T-cell (primary cell): ENCODE data around the gene RHOBTB1. TPM values are rescaled to one million over a fixed set of nuclear protein-coding genes. Genes with fewer than 3 reads are reported as not detected.

Experiments
- ATAC-seq, 4 experiments: fragments of 200-7000 bp in 3 of 4; fragments of 150-1000 bp in 1 of 4; cut with Tn5 transposase; replicated peaks in 1 of 4; 1 replicate in 3 of 4; 2 replicates in 1 of 4; pipeline ENCODE4 v1.10.0; 2021; ENCODE audit warnings: moderate library complexity in 3 of 4, mild to moderate bottlenecking in 2 of 4, moderate number of reproducible peaks in 1 of 4
- CTCF ChIA-PET, 2 donors: fragments of 300-600 bp; sonication (Branson Sonifier 250); formaldehyde crosslinking; loops; one replicate each; lab custom pipeline; 2022; ENCODE audit warnings: antibody characterized with exemption in 2 of 2; lab: Charles Lee
- POLR2A ChIA-PET, 2 donors: fragments of 300-600 bp; sonication (Branson Sonifier 250); formaldehyde crosslinking; loops; one replicate each; lab custom pipeline; 2022; ENCODE audit warnings: antibody characterized with exemption in 2 of 2; lab: Charles Lee
- DNase-seq, 35 experiments: peaks; one replicate each; pipeline versions ENCODE4 v3.0.0 to v3.0.0-alpha.2; 2013 to 2023
- H3K27ac ChIP-seq: one replicate; pipeline ENCODE4 v1.5.1; 2013; ENCODE audit warnings: low read length
- H3K27me3 ChIP-seq, 2 experiments: replicated peaks in 1 of 2; 1 replicate in 1 of 2; 2 replicates in 1 of 2; pipeline versions ENCODE4 v1.6.1 to v1.7.0; 2013; ENCODE audit warnings: low read length in 1 of 2, mixed read lengths in 1 of 2; ENCODE audit not compliant: control insufficient read depth in 2 of 2, insufficient read depth in 2 of 2; ENCODE audit errors: extremely low read depth in 1 of 2
- H3K36me3 ChIP-seq, 2 donors: 1 replicate in 1 of 2; 2 replicates in 1 of 2; pipeline versions ENCODE4 v1.6.1 to v1.7.0; 2013; ENCODE audit warnings: low read length in 1 of 2; ENCODE audit not compliant: control insufficient read depth in 2 of 2, insufficient read depth in 1 of 2; ENCODE audit errors: extremely low read depth in 1 of 2
- H3K4me1 ChIP-seq, 2 experiments: 1 replicate in 1 of 2; 2 replicates in 1 of 2; pipeline versions ENCODE4 v1.6.1 to v1.7.0; 2013; ENCODE audit warnings: low read length in 2 of 2, mixed read lengths in 1 of 2; ENCODE audit not compliant: insufficient read depth in 2 of 2, control insufficient read depth in 1 of 2; ENCODE audit errors: extremely low read depth in 1 of 2
- H3K4me3 ChIP-seq, 2 donors: 1 replicate in 1 of 2; 2 replicates in 1 of 2; pipeline versions ENCODE4 v1.5.1 to v1.7.0; 2013; ENCODE audit warnings: mild to moderate bottlenecking in 2 of 2, low read length in 1 of 2, moderate library complexity in 1 of 2; ENCODE audit not compliant: control insufficient read depth in 1 of 2; ENCODE audit errors: extremely low read depth in 1 of 2
- H3K9me3 ChIP-seq: 2 replicates; pipeline ENCODE4 v1.7.0; 2013
- H3K27ac Mint-ChIP-seq, 2 donors: one replicate each; pipeline ENCODE4 v1.8.0; 2020 to 2021; ENCODE audit warnings: mild to moderate bottlenecking in 2 of 2, mixed read lengths in 2 of 2
- H3K27me3 Mint-ChIP-seq, 2 donors: one replicate each; pipeline ENCODE4 v1.8.0; 2021 to 2022; ENCODE audit warnings: mixed read lengths in 2 of 2
- H3K36me3 Mint-ChIP-seq: one replicate; pipeline ENCODE4 v1.8.0; 2021; ENCODE audit warnings: mixed read lengths
- H3K4me1 Mint-ChIP-seq, 3 donors: one replicate each; pipeline ENCODE4 v1.8.0; 2020 to 2022; ENCODE audit warnings: mixed read lengths in 3 of 3, mild to moderate bottlenecking in 1 of 3
- H3K4me3 Mint-ChIP-seq, 3 donors: one replicate each; pipeline ENCODE4 v1.8.0; 2020 to 2022; ENCODE audit warnings: mild to moderate bottlenecking in 3 of 3, mixed read lengths in 3 of 3, moderate library complexity in 3 of 3
- H3K9me3 Mint-ChIP-seq, 3 donors: one replicate each; pipeline ENCODE4 v1.8.0; 2020 to 2022; ENCODE audit warnings: mixed read lengths in 3 of 3
- WGBS: methylation state at CpG from one replicate; pipeline ENCODE4 v1.1.5; 2013; ENCODE audit warnings: missing lambda C conversion rate; ENCODE audit not compliant: insufficient coverage; 5-methylcytosine and 5-hydroxymethylcytosine counted together
- total RNA-seq, 35 experiments: library from RNA in 6 of 35; stranded (reverse) in 6 of 35; fragments of 120-200 nt in 1 of 35; gene quantifications; one replicate each; pipeline versions ENCODE4 v1.2.1 to v1.2.4 and lab custom pipeline; 2013 to 2026

The RHOBTB1 gene
- total RNA-seq, 5 donors from 2014 or later (not counting 1 experiment from before 2014, with no cell fraction given): 0.09 to 0.75 (median 0.34) TPM; not detected in 1

DNA sequence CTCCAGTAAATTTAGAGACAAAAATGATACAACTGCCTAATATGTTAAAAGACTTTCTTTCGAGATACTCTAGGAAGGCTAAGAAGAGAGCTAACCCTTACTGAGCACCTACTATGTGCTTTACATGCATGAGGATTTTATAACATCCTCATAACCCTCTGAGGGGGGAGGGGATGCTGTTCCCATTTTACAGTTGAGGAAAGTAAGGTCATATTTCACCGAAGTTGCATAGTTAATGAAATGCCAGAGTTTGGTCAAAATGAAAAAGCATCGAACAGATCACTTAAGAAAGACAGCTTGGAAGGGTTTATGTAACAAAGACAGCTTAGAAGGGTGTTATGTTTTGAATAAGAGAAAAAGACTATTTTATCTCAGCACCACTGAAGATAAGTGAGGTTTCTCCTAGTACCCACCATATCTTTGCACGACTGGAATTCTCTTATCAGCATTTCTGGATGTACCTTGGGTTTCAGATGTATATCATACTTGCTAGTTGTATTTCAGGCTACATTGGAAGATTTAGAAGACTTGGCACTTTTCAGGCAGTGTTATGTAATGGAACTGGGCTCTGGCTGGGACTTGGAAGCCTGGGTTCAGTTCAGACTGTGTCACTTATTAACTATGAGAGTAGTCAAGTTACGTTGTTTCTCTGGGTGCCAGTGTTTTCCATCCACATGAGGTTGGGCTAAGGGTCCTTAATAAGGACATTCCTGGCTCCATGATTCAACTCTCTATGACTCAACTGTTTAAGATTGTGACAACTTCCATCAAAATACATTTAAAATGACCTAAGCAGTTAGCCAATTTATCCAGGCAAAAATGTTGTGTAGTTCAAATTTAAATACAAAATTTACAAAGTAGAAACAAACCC lies 6.0 kb downstream of the RHOBTB1 start:
- H3K27ac Mint-ChIP-seq: no peak overlapping the region
- no peak for ATAC-seq

DNA sequence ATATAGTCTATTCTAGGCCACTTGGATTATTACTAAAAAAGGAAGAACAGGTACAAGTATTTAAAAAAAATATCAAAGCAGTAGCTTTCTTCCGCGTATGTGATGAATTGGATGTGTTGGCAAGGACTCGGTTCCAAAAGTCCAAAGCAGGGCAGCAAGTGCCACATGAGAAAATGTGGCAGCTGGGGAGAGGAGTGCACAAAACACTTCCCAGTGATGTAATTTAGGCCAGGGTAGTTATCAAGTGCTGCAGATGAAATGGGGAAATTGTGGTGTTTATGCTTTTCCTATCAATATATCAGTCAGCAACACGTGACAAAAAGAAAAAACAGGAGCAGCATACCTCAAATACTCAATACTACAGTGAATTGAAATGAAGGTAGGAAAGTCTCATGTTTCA lies 7.0 kb downstream of the RHOBTB1 start:
- ChIA-PET CTCF (no interaction called here), POLR2A (no interaction called here)
- H3K4me3 ChIP-seq: no peak overlapping the region
- no peak overlapping the region for H3K27ac Mint-ChIP-seq
- 100% methylated on average over 1 of the region's 4 CpGs for WGBS
- no peak overlapping the region for H3K27ac ChIP-seq
- no peak overlapping the region for H3K4me3 Mint-ChIP-seq
- H3K36me3 Mint-ChIP-seq: no peaks in the 10 kb centered on the region
- no peaks in the 10 kb centered on the region for H3K4me1 Mint-ChIP-seq
- H3K27me3 ChIP-seq: no peaks in the 10 kb centered on the region
- no peaks in the 10 kb centered on the region for H3K9me3 ChIP-seq
- peaks cover 18 to 29% of the 10 kb centered on the region in 2 donors for H3K27me3 Mint-ChIP-seq
- no peaks in the 10 kb centered on the region for H3K9me3 Mint-ChIP-seq
- ATAC-seq: no peak
- no peaks in the 10 kb centered on the region for H3K36me3 ChIP-seq
- DNase-seq: no peak
- no peaks in the 10 kb centered on the region for H3K4me1 ChIP-seq

More for the DNA sequence above, 6.0 kb downstream of the RHOBTB1 start:
- Mint-ChIP-seq H3K27me3 (peaks cover 21 to 31% of the 10 kb centered on the region in 2 donors), H3K4me1 (peaks cover 4 to 5% (median 4%) of the 10 kb centered on the region in 3 donors), H3K36me3 (no peaks in the 10 kb centered on the region), H3K9me3 (no peaks in the 10 kb centered on the region), H3K4me3 (no peak overlapping the region)
- 33% methylated on average over 1 of the region's 5 CpGs for WGBS
- Histone ChIP-seq H3K27ac (no peak overlapping the region), H3K9me3 (no peaks in the 10 kb centered on the region), H3K4me3 (no peak overlapping the region), H3K36me3 (no peaks in the 10 kb centered on the region), H3K4me1 (peaks cover 1 to 3% of the 10 kb centered on the region in 2 experiments), H3K27me3 (peaks cover 0 to 4% of the 10 kb centered on the region in 2 experiments)
- ChIA-PET CTCF (no interaction called here), POLR2A (no interaction called here)
- DNase-seq: no peak

DNA sequence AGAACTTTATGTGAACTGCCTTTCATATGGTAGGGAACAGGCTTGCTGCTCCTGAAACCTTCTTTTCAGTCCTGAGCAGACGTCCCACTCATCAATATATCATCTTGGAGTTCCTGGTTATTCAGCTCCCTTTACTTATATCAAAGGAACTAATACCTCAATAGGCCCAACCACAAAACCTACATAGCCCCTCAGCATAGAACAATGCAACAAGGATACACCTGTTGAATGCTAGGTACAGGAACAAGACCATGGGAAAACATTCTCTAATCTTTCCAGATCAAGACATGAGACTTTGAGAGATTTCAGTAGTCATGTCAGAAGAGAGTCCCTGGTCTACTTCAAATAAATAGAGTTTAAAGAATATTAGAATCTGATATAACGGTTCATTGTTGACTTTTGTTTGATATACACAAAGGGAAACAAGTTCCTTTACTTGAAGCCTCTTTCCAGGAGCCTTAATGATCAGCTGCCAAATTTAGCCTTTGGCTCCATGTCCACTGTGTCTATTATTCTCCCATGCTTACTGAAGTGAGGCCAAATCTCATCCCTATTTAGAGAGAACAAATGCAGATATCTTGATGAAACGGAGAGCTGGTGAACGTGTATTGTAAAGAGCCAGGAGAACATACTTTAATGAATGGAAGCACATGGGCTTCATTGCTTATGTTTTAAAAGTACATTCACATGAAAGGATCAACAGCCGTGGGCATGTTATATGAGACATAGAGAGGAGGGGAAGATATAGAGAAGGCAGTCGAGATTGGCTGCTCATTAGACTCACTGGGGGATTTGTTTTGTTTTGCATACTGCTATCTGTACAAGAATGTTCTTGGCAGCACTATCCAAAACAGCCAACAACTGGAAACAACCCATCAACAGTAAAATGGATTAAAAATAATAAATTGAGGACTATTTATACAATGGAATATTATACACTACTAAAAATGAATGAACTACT lies 9.5 kb downstream of the RHOBTB1 start:
- peaks cover 4 to 18% of the 10 kb centered on the region in 2 donors for H3K27me3 Mint-ChIP-seq

DNA sequence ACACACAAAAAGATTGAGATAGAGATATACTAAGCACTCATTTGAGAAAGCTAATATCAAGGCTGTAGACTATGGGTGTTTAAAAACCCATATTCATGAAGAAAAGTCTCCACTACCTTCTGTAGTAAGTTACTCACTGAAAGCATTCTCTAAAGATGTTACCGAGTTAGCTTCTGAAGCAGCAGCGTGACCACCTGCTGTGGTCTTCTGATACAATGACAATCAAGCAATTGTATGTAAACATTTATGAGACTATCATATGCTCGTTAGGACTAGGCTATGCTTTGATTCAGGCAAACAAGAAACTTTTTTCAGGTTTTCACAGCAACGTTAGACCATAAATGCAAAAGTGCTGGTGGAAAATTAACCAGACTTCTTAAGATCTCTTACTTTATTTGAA lies 11.2 kb downstream of the RHOBTB1 start:
- CTCF ChIA-PET: no interaction called here
- H3K27ac ChIP-seq: no peak overlapping the region
- H3K9me3 Mint-ChIP-seq: peaks cover 0 to 8% (median 4%) of the 10 kb centered on the region in 3 donors
- H3K27ac Mint-ChIP-seq: no peak overlapping the region
- no peaks in the 10 kb centered on the region for H3K36me3 ChIP-seq
- no peaks in the 10 kb centered on the region for H3K36me3 Mint-ChIP-seq
- H3K27me3 Mint-ChIP-seq: peaks cover 0 to 8% of the 10 kb centered on the region in 2 donors
- no CpG with 5 or more reads among the region's 4 CpGs for WGBS
- ATAC-seq: no peak
- H3K4me1 Mint-ChIP-seq: no peaks in the 10 kb centered on the region
- H3K4me3 Mint-ChIP-seq: no peak overlapping the region
- POLR2A ChIA-PET: no interaction called here
- H3K4me3 ChIP-seq: no peak overlapping the region
- H3K4me1 ChIP-seq: no peaks in the 10 kb centered on the region
- DNase-seq: no peak
- no peaks in the 10 kb centered on the region for H3K27me3 ChIP-seq
- H3K9me3 ChIP-seq: no peaks in the 10 kb centered on the region

More for the DNA sequence above, 9.5 kb downstream of the RHOBTB1 start:
- Mint-ChIP-seq H3K4me1 (no peaks in the 10 kb centered on the region), H3K4me3 (no peak overlapping the region), H3K27ac (no peak overlapping the region), H3K9me3 (no peaks in the 10 kb centered on the region), H3K36me3 (no peaks in the 10 kb centered on the region)
- ATAC-seq: no peak
- no peaks in the 10 kb centered on the region for H3K4me1 ChIP-seq
- no peaks in the 10 kb centered on the region for H3K36me3 ChIP-seq
- 56% methylated on average over 2 of the region's 6 CpGs for WGBS
- H3K27ac ChIP-seq: no peak overlapping the region
- H3K4me3 ChIP-seq: no peak overlapping the region
- ChIA-PET CTCF (no interaction called here), POLR2A (no interaction called here)
- no peaks in the 10 kb centered on the region for H3K27me3 ChIP-seq
- no peak for DNase-seq
- H3K9me3 ChIP-seq: no peaks in the 10 kb centered on the region

DNA sequence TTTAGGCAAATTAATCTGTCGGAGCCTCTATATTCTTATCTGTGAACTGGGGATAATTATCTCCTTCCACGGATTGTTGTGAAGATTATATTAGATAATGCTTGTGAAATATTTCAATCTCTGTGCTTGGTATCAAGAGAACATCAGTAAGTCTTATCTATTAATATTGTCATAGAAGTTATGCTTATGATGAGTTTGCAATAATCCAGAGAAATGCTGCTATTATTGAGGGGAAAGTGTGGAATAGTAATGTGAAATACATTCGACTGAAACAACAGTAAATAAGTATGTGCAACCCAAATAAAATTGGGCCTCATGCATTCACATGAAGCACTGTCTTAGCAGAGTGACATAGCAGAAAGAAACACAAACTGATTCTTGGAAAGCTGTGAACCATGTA lies 13.7 kb downstream of the RHOBTB1 start:
- no peak overlapping the region for H3K27ac Mint-ChIP-seq
- CTCF ChIA-PET: interaction anchor here in 1 of 2 donors (0.6 kb wide), 1 partner anchor 419 kb away, joined by 3 read pairs; no protein-coding TSS in a partner anchor
- H3K9me3 ChIP-seq: no peaks in the 10 kb centered on the region
- ATAC-seq (no peak), DNase-seq (no peak)
- H3K9me3 Mint-ChIP-seq: peaks cover 0 to 8% (median 4%) of the 10 kb centered on the region in 3 donors
- POLR2A ChIA-PET: no interaction called here
- peaks cover 0 to 4% of the 10 kb centered on the region in 2 experiments for H3K27me3 ChIP-seq
- H3K4me1 Mint-ChIP-seq: no peaks in the 10 kb centered on the region
- peaks cover 0 to 3% of the 10 kb centered on the region in 2 donors for H3K27me3 Mint-ChIP-seq
- no peak overlapping the region for H3K4me3 Mint-ChIP-seq
- no peaks in the 10 kb centered on the region for H3K4me1 ChIP-seq
- no peaks in the 10 kb centered on the region for H3K36me3 ChIP-seq
- WGBS: 83% methylated on average over 1 of the region's 3 CpGs
- no peak overlapping the region for H3K27ac ChIP-seq
- no peak overlapping the region for H3K4me3 ChIP-seq
- H3K36me3 Mint-ChIP-seq: no peaks in the 10 kb centered on the region

DNA sequence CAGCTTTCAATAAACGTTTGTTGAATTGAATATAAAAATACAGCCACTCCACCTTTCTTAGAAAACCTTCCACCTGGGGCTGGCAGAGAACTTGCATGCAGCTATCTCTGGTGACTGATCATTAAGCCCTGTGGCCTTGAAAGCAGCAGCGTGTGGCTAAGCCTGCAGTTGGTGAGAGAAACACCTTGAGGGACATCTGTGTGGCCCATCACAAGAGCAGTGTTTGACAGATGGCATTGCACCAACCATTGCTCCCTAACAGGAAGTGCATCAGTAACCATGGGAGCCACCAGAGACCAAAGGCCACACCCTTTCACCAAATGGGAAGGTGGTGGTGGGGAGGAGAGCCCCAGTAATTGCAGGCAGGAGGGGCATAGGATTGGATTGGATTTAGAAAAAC lies 22.4 kb downstream of the RHOBTB1 start:
- Mint-ChIP-seq H3K36me3 (no peaks in the 10 kb centered on the region), H3K9me3 (peaks cover 0 to 5% (median 0%) of the 10 kb centered on the region in 3 donors), H3K4me1 (no peaks in the 10 kb centered on the region), H3K27me3 (peaks cover 0 to 15% of the 10 kb centered on the region in 2 donors), H3K4me3 (no peak overlapping the region), H3K27ac (no peak overlapping the region)
- CTCF ChIA-PET: no interaction called here
- no peaks in the 10 kb centered on the region for H3K36me3 ChIP-seq
- no peak overlapping the region for H3K4me3 ChIP-seq
- H3K4me1 ChIP-seq: peaks cover 0 to 2% of the 10 kb centered on the region in 2 experiments
- peaks cover 0 to 4% of the 10 kb centered on the region in 2 experiments for H3K27me3 ChIP-seq
- 62% methylated on average over 2 of the region's 2 CpGs for WGBS
- DNase-seq (no peak), ATAC-seq (no peak)
- no peaks in the 10 kb centered on the region for H3K9me3 ChIP-seq
- H3K27ac ChIP-seq: no peak overlapping the region
- POLR2A ChIA-PET: no interaction called here
